OCI-LY7 (cell line): ENCODE data around the gene CYP17A1.

Source experiments
- CTCF ChIP-seq: fragments of 200-600 bp; sonication (generic); conservative IDR thresholded peaks from 2 replicates; pipeline ENCODE4 v1.5.1; 2014; ENCODE audit warnings: mild to moderate bottlenecking, antibody characterized with exemption, low read length, moderate library complexity, mixed read lengths
- EZH2phosphoT487 ChIP-seq: fragments of 200-600 bp; sonication (generic); IDR thresholded peaks from 2 replicates; pipeline ENCODE4 v1.6.1; 2018; ENCODE audit warnings: low read depth, borderline replicate concordance, mild to moderate bottlenecking, mixed run types, antibody characterized with exemption, low read length, moderate library complexity, mixed read lengths

GRCh38 chr10:102813734-102814452 is 23.3 kb downstream of the CYP17A1 start:
- TF ChIP-seq CTCF = no peak
- TF ChIP-seq EZH2phosphoT487 = no peak
